Endodermal cell (in vitro differentiated cells): Measurements from ENCODE around the gene C1orf174. TPM values are rescaled to one million over a fixed set of nuclear protein-coding genes. Genes with fewer than 3 reads are reported as not detected.

Experiments used
- DNase-seq: peaks from one replicate; pipeline ENCODE4 v3.0.0-alpha.2; 2017
- H3K27ac ChIP-seq: 2 replicates; pipeline ENCODE4 v1.5.1; 2013; ENCODE audit warnings: mild to moderate bottlenecking, low read depth, low read length, moderate library complexity
- H3K27me3 ChIP-seq: 2 replicates; pipeline ENCODE4 v1.6.1; 2013; ENCODE audit warnings: mild to moderate bottlenecking, low read length, moderate library complexity; ENCODE audit not compliant: insufficient read depth, control insufficient read depth, poor library complexity, severe bottlenecking
- H3K36me3 ChIP-seq: 2 replicates; pipeline ENCODE4 v1.7.0; 2013; ENCODE audit warnings: mild to moderate bottlenecking, low read length, moderate library complexity; ENCODE audit not compliant: control insufficient read depth, insufficient read depth
- H3K4me1 ChIP-seq: one replicate; pipeline ENCODE4 v1.7.0; 2013; ENCODE audit warnings: low read length; ENCODE audit not compliant: control insufficient read depth, insufficient read depth
- H3K4me3 ChIP-seq: 2 replicates; pipeline ENCODE4 v1.5.1; 2013; ENCODE audit warnings: mild to moderate bottlenecking, low read length, moderate library complexity
- H3K9ac ChIP-seq: 2 replicates; pipeline ENCODE4 v1.6.1; 2013; ENCODE audit warnings: mild to moderate bottlenecking, low read length, moderate library complexity; ENCODE audit not compliant: poor library complexity, severe bottlenecking; ENCODE audit errors: extremely low read depth
- H3K9me3 ChIP-seq: 2 replicates; pipeline ENCODE4 v1.6.1; 2013; ENCODE audit warnings: mild to moderate bottlenecking, low read length, moderate library complexity; ENCODE audit not compliant: control insufficient read depth
- H3K27ac Mint-ChIP-seq: 2 replicates; pipeline ENCODE4 v1.8.0; 2020; ENCODE audit warnings: mixed read lengths
- H3K27me3 Mint-ChIP-seq: 2 replicates; pipeline ENCODE4 v1.8.0; 2021; ENCODE audit warnings: mild to moderate bottlenecking, mixed read lengths; ENCODE audit not compliant: insufficient read depth
- H3K36me3 Mint-ChIP-seq: 2 replicates; pipeline ENCODE4 v1.8.0; 2020; ENCODE audit warnings: low read depth, mixed read lengths
- H3K4me1 Mint-ChIP-seq: 2 replicates; pipeline ENCODE4 v1.8.0; 2020; ENCODE audit warnings: mixed read lengths
- H3K4me3 Mint-ChIP-seq: 2 replicates; pipeline ENCODE4 v1.8.0; 2020; ENCODE audit warnings: mild to moderate bottlenecking, moderate library complexity, mixed read lengths
- H3K9me3 Mint-ChIP-seq: 2 replicates; pipeline ENCODE4 v1.8.0; 2020; ENCODE audit warnings: mild to moderate bottlenecking, mixed read lengths
- WGBS, 2 experiments: methylation state at CpG; one replicate each; pipeline versions ENCODE4 v1.1.5 to v1.1.7; 2013; ENCODE audit warnings: missing lambda C conversion rate in 2 of 2, mixed read lengths in 1 of 2; ENCODE audit not compliant: insufficient coverage in 1 of 2, insufficient read length in 1 of 2; 5-methylcytosine and 5-hydroxymethylcytosine counted together
- total RNA-seq, 2 donors: library from RNA; stranded (reverse); fragmentation: NEBNext Ultra II Directional in 1 of 2; extraction: Animal tissue kit (Norgen Biotek cat#: 25700) in 1 of 2; gene quantifications; 2 replicates in 1 of 2; 3 replicates in 1 of 2; pipeline ENCODE4 v1.2.1, GENCODE V29; 2021
- TF ChIP-seq, protein P1 (sequence below): fragments of 200-600 bp; sonication (generic); conservative IDR thresholded peaks from 2 replicates; pipeline ENCODE4 v1.5.0; 2021; ENCODE audit warnings: antibody characterized with exemption, mild to moderate bottlenecking

The C1orf174 gene
- total RNA-seq, 2 donors from 2014 or later = 28.4 to 38.4 TPM

DNA sequence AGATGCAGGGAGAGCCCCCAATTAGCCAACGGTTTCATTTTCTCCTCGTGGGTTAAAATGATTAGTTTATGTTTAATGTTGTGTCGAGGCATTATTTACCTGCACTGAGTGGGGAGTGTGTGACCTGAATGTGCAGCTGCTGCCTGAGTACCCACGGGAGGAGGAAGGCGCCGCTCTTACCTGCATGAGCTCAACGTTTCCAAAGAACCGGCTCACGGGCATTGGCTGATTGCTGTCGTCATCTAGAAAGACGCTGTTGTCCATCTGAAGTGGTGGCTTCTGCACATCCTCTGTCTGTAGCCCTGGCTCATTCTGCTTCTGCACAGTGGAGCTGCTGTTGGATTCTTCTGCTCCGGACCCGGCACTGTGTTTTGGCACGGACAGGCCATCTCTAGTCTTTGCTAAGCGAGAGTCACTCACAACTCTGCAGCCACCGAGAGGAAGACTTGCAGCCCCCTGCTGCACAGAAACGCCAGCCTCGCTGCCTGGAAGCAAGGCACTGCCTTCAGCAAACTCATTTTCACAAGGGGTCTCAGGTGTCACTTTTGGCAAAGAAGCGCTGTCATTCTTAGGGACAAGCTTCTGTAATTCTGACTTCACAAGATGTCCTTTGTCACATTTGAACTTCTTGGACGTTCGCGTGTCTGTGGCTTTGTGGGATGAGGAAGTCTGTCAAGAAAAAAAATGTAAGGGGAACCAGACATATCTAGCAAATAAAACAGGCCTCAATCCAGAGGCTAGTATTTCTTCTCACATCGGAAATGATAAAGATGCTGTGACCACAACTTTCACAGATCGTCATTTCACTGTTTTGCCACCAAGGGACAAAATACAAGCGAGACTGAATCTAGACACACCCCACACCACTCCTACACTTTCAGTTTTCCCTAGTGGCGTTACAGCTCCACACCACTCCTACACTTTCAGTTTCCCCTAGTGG, 9.4 kb downstream of the C1orf174 start:
- 91 to 93% methylated on average over 21 to 26 of the region's 26 CpGs for WGBS, 2 experiments
- Histone ChIP-seq H3K9me3 (no peaks in the 10 kb centered on the region), H3K9ac (no peak overlapping the region), H3K4me3 (no peak overlapping the region), H3K27me3 (no peaks in the 10 kb centered on the region), H3K4me1 (no peaks in the 10 kb centered on the region), H3K27ac (no peak overlapping the region), H3K36me3 (peaks cover 53% of the 10 kb centered on the region)
- no peaks in the 10 kb centered on the region for H3K9me3 Mint-ChIP-seq
- peaks cover 58% of the 10 kb centered on the region for H3K36me3 Mint-ChIP-seq
- H3K4me3 Mint-ChIP-seq = no peak overlapping the region
- H3K27me3 Mint-ChIP-seq = no peaks in the 10 kb centered on the region
- no peak overlapping the region for H3K27ac Mint-ChIP-seq
- no peaks in the 10 kb centered on the region for H3K4me1 Mint-ChIP-seq
- TF ChIP-seq, protein P1, sequence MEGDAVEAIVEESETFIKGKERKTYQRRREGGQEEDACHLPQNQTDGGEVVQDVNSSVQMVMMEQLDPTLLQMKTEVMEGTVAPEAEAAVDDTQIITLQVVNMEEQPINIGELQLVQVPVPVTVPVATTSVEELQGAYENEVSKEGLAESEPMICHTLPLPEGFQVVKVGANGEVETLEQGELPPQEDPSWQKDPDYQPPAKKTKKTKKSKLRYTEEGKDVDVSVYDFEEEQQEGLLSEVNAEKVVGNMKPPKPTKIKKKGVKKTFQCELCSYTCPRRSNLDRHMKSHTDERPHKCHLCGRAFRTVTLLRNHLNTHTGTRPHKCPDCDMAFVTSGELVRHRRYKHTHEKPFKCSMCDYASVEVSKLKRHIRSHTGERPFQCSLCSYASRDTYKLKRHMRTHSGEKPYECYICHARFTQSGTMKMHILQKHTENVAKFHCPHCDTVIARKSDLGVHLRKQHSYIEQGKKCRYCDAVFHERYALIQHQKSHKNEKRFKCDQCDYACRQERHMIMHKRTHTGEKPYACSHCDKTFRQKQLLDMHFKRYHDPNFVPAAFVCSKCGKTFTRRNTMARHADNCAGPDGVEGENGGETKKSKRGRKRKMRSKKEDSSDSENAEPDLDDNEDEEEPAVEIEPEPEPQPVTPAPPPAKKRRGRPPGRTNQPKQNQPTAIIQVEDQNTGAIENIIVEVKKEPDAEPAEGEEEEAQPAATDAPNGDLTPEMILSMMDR = no peak
- no peak for DNase-seq

DNA sequence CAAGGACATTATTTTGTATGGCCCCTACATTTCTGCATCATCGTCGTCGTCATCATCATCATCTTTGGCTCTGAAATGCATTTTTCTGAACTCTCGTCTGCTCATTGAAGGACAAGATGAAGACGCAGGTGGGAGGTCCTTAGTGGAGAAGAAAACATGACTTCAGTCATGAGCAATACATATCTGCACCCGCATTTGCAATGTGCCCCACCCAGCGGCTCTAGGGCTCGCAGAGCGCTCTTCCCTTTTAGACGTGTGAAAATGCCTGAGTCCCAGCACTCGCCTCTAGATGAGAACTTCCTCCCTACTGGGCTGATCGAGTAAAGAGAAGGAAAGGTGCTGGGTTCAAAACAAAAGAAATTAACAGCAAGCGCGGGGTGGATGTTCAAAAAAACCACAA, 10.1 kb downstream of the C1orf174 start:
- Histone ChIP-seq H3K27ac (no peak overlapping the region), H3K9ac (no peak overlapping the region), H3K4me1 (no peaks in the 10 kb centered on the region), H3K4me3 (no peak overlapping the region), H3K36me3 (peaks cover 48% of the 10 kb centered on the region), H3K27me3 (no peaks in the 10 kb centered on the region), H3K9me3 (no peaks in the 10 kb centered on the region)
- no peak for DNase-seq
- TF ChIP-seq, protein P1 = no peak
- no peak overlapping the region for H3K4me3 Mint-ChIP-seq
- no peaks in the 10 kb centered on the region for H3K4me1 Mint-ChIP-seq
- H3K27me3 Mint-ChIP-seq = no peaks in the 10 kb centered on the region
- peaks cover 53% of the 10 kb centered on the region for H3K36me3 Mint-ChIP-seq
- H3K27ac Mint-ChIP-seq = no peak overlapping the region
- no peaks in the 10 kb centered on the region for H3K9me3 Mint-ChIP-seq
- WGBS, 2 experiments = 95 to 96% methylated on average over 14 of the region's 14 CpGs

DNA sequence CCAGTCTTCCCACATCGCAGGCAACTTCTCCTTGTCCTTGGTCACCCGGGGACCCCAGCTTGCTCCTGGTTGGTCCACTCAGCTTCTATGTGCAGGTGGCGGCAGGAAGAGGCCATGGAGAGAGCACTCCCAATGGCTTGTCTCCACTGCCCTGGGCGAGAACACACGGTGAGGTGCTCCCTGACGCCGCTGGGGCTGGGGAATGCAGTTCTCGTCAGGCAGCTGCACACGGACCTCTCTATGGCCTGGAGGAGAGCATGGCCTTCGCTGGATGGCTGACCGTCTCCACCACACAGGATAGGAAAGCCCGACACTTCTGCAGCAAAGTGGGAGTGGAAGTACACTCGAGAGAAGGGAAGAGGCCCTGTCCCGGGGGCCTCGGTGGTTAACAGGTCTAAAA, 11.8 kb downstream of the C1orf174 start:
- Mint-ChIP-seq H3K36me3 (peaks cover 62% of the 10 kb centered on the region), H3K4me1 (no peaks in the 10 kb centered on the region), H3K27ac (no peak overlapping the region), H3K4me3 (no peak overlapping the region), H3K27me3 (no peaks in the 10 kb centered on the region), H3K9me3 (no peaks in the 10 kb centered on the region)
- Histone ChIP-seq H3K9ac (no peak overlapping the region), H3K27ac (no peak overlapping the region), H3K27me3 (no peaks in the 10 kb centered on the region), H3K9me3 (no peaks in the 10 kb centered on the region), H3K4me3 (no peak overlapping the region), H3K36me3 (peaks cover 52% of the 10 kb centered on the region), H3K4me1 (no peaks in the 10 kb centered on the region)
- TF ChIP-seq, protein P1 = no peak
- no peak for DNase-seq
- 96 to 99% methylated on average over 11 to 15 of the region's 15 CpGs for WGBS, 2 experiments
